ENCODE data around the gene ETV2. TPM values are rescaled to one million over a fixed set of nuclear protein-coding genes. Genes with fewer than 3 reads are reported as not detected.

The ETV2 gene
- total and polyA plus RNA-seq, 9 donors = 0.79 to 2.5 (median 1.6) TPM; not detected in 1

GRCh38 chr19:35642798-35643254 lies 1.3 kb downstream of the ETV2 start:
- H3K4me1 ChIP-seq (ENCODE audit: insufficient read depth) = peaks cover 7% of the 10 kb centered on the region
- intact Hi-C loops (cut with DNase I) = no loop called here
- TF ChIP-seq EP300 (IDR thresholded peaks at IDR 0.05) (no peak), CTCF (IDR thresholded peaks at IDR 0.05) (no peak), POLR2A (IDR thresholded peaks at IDR 0.05) (no peak)
- no peaks in the 10 kb centered on the region for H3K9me3 ChIP-seq
- H3K27me3 ChIP-seq = no peaks in the 10 kb centered on the region
- H3K27ac ChIP-seq = peak overlapping the region in 1 of 2 donors; percentile 81
- peak overlapping the region; percentile 61 for H3K4me3 ChIP-seq
- no peaks in the 10 kb centered on the region for H3K36me3 ChIP-seq
- peak; percentile 39 to 72 (median 58) for DNase-seq
- WGBS, 3 donors = 33 to 39% (median 34%) methylated on average over 15 of the region's 15 CpGs

GRCh38 chr19:35643255-35644205 lies 2.0 kb downstream of the ETV2 start:
- H3K4me1 ChIP-seq (ENCODE audit: insufficient read depth) = peaks cover 7% of the 10 kb centered on the region
- 0 to 3% (median 1%) methylated on average over 30 to 69 of the region's 69 CpGs for WGBS, 3 donors

GRCh38 chr19:35644206-35644986 lies 2.9 kb downstream of the ETV2 start:
- Histone ChIP-seq H3K4me3 (peak overlapping the region; percentile 61), H3K4me1 (ENCODE audit: insufficient read depth) (peaks cover 10% of the 10 kb centered on the region), H3K9me3 (no peaks in the 10 kb centered on the region), H3K27me3 (no peaks in the 10 kb centered on the region), H3K27ac (peak overlapping the region; percentile 68 to 81), H3K36me3 (no peaks in the 10 kb centered on the region)
- 1% methylated on average over 59 to 60 of the region's 60 CpGs for WGBS, 3 donors
- TF ChIP-seq POLR2A (IDR thresholded peaks at IDR 0.05) (peak; percentile 25), EP300 (IDR thresholded peaks at IDR 0.05) (no peak), CTCF (IDR thresholded peaks at IDR 0.05) (no peak)
- DNase-seq = peak; percentile 92 to 95 (median 95)
- intact Hi-C loops (cut with DNase I) = no loop called here

More at GRCh38 chr19:35643255-35644205, 2.0 kb downstream of the ETV2 start:
- intact Hi-C loops (cut with DNase I) = no loop called here
- TF ChIP-seq POLR2A (IDR thresholded peaks at IDR 0.05) (peak; percentile 35), CTCF (IDR thresholded peaks at IDR 0.05) (no peak), EP300 (IDR thresholded peaks at IDR 0.05) (no peak)
- DNase-seq = peak; percentile 85 to 87 (median 86)
- no peaks in the 10 kb centered on the region for H3K36me3 ChIP-seq
- H3K27me3 ChIP-seq = no peaks in the 10 kb centered on the region
- peak overlapping the region; percentile 61 for H3K4me3 ChIP-seq
- peak overlapping the region; percentile 68 to 81 for H3K27ac ChIP-seq
- H3K9me3 ChIP-seq = no peaks in the 10 kb centered on the region

- H3K36me3 ChIP-seq = no peaks in the 10 kb centered on the region
- peak; percentile 90 to 94 (median 94) for DNase-seq
- peak overlapping the region; percentile 43 to 81 for H3K27ac ChIP-seq
- no peaks in the 10 kb centered on the region for H3K27me3 ChIP-seq
- 11 to 14% (median 12%) methylated on average over 20 of the region's 20 CpGs for WGBS, 3 donors
- peak overlapping the region; percentile 61 for H3K4me3 ChIP-seq
- intact Hi-C loops (cut with DNase I) = no loop called here
- H3K9me3 ChIP-seq = no peaks in the 10 kb centered on the region
- TF ChIP-seq EP300 (IDR thresholded peaks at IDR 0.05) (peak; percentile 4), POLR2A (IDR thresholded peaks at IDR 0.05) (no peak), CTCF (IDR thresholded peaks at IDR 0.05) (peak in 1 of 3 donors; percentile 16)
- H3K4me1 ChIP-seq (ENCODE audit: insufficient read depth) = peaks cover 10% of the 10 kb centered on the region
Measured at GRCh38 chr19:35644987-35645679, 3.6 kb downstream of the ETV2 start.

Measured in ovary (tissue), 9 donors.